NOMO-1 treated with DMSO at 0.1 percent for 48 hours (cell line): Measurements from ENCODE around the gene AP2M1.

Experiments used
- DNase-seq: peaks from one replicate; lab custom pipeline; 2025; ENCODE audit not compliant: unreplicated experiment; lab: John Stamatoyannopoulos, UW

AP2M1 gene

GRCh38 chr3:184178521-184179138, 4.0 kb downstream of the AP2M1 start:
- no peak for DNase-seq

DNA sequence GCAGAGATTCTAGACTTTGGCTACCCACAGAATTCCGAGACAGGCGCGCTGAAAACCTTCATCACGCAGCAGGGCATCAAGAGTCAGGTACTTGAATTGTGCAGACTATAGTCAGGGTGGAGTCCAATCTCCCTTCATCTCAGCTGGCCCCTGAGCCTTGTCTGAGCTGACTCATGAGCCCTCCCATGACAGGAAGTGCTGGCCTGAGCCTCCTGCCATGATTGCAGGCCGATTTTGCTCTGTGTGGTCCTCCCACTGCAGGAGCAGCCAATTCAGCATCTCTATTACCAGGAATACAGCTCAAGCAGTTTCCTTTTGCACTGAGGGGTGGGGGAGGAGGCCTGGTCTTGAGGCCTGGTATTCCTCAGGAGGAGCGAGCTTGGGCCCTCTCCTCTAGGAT, 5.5 kb downstream of the AP2M1 start:
- DNase-seq, result no peak

DNA sequence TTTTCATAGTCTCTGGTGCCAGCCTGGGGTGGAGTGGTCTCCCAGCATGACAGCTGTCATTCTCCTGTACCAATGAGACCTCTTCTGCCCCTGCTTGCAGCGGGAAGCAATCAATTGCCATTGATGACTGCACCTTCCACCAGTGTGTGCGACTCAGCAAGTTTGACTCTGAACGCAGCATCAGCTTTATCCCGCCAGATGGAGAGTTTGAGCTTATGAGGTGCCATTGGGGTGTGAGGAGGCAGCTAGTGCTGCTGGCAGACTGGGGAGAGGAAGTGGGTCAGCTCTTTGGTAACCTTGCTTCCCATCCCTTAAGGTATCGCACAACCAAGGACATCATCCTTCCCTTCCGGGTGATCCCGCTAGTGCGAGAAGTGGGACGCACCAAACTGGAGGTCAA, 6.9 kb downstream of the AP2M1 start:
- no peak for DNase-seq

GRCh38 chr3:184183679-184184078, 9.0 kb downstream of the AP2M1 start:
- DNase-seq, result no peak

GRCh38 chr3:184184546-184185230, 10.0 kb downstream of the AP2M1 start:
- DNase-seq, result no peak

- DNase-seq, result peak; percentile 100
These were observed 11.0 kb downstream of the AP2M1 start for GRCh38 chr3:184185461-184186183.

DNA sequence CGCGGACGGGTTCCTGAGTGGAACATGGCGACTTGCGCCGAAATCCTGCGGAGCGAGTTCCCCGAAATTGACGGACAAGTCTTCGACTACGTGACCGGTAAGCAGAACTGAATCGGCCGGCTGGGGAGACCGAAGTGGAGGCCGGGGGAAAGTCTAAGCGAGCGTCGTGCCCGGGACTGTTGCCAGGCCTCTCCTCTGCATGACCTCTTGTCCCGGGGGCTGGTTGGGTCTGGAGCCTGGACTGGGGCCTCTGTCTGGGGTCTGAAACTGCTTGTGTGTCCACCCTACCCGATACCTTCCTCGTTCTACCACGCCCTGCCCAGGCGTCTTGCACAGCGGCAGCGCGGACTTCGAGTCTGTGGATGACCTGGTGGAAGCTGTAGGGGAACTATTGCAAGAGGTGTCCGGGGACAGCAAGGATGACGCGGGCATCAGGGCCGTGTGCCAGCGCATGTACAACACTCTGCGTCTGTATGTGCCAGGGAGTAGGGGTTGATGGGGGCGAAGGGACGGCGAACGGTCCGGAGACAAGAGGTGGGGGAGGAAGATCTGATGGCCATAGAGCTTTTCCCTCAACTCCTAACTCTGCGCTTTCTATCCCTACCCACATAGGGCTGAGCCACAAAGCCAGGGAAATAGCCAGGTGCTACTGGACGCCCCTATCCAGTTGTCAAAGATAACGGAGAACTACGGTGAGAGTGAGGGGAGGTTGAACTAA, 11.7 kb downstream of the AP2M1 start, which contains the start of gene ABCF3:
TSS of gene ABCF3 (plus strand) at position 16 of the 718 bp plus-strand sequence. CDS start at position 25, 9 bp downstream.
- DNase-seq, result peak; percentile 72

DNA sequence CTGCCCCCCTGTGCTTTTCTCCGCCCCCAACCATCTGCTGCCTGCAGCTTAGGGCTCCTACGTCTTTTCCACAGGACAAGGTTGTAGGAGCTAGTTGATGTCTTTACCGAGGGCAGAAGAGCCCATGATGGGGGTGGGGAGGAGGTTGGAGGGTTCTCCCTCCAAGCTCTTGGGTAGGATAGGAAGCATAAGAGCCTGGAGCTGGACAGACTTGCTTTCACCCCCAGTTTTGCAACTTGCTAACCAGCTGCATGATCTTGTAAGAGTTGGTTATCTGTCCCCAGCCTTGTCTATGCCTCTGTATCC, 12.2 kb downstream of the AP2M1 start:
- no peak for DNase-seq

DNA sequence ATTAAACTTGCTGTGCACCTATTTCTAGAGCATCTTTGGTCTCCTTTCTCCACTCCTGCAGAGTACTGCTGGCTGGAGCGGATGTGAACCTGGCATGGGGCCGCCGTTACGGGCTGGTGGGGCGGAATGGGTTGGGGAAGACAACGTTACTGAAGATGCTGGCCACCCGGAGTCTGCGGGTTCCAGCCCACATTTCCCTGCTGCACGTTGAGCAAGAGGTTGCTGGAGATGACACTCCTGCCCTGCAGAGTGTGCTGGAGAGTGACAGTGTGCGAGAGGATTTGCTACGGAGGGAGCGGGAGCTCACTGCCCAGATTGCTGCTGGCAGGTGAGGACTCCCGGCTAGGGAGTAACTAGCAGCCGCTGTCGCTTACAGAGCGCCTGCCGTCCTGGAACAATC, 13.4 kb downstream of the AP2M1 start:
- DNase-seq, result no peak

DNA sequence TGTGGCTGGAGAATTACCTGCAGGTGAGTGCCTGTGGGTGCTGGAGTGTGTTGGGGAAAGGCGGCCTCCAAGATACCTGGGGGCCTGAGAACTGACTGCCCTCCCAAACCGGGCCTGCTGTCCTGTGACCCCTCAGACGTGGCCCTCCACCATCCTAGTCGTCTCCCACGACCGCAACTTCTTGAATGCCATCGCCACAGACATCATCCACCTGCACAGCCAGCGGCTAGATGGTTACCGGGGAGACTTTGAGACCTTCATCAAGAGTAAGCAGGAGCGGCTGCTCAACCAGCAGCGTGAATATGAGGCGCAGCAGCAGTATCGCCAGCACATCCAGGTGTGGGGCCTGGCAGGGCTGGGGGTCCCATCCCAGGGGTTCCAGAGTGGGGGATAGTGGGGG, 14.8 kb downstream of the AP2M1 start:
- no peak for DNase-seq

GRCh38 chr3:184192889-184193288, 18.2 kb downstream of the AP2M1 start:
- no peak for DNase-seq

DNA sequence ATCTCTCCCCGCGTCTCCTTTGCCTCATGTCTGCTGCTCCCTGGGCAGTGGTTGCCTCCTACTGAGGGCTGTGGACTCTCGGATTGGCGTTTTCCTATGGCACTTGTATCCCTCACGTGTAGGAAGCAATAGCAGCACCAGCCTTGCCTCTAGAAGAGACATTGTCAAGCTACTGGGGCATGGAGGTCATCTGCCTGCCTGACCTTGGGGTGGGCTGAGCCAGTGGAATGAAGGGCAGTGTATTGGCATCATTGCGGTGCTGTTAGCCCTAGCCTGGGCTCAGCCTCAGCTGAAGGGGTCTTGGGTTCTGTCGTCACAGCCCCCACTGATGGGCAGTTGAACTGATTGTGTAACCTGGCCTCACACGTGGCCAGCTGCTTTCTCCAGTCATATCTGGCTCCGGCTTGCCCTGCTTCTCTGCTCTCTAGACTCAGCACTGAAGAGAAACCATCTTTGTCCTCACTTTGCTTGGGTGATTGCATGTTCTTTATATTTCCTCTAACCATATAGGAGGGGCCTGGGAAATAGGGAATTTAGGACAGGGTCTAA, 19.4 kb downstream of the AP2M1 start:
- no peak for DNase-seq

DNA sequence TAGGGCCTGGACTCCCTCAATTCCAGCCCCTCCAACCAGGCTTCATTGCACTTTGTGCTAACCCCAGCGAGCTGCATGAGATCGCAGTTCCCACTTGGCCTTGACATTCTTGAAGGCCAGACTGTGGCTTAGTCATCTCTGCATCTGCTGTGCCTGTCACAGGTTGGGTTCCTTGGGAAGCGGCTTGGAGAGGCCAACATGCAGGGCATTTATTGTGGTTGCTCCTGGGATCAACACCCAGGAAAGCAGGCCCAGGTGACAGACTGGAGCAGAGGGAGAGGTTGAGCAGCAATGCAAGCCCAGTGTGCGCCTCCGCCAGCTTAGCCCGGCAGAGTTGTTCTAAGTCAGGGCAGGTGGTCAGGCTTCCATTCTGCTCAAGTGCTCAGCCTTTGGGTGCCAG, 21.9 kb downstream of the AP2M1 start:
- DNase-seq, result no peak

- DNase-seq, result no peak
These were observed 23.9 kb downstream of the AP2M1 start for GRCh38 chr3:184198509-184198908.

GRCh38 chr3:184200825-184201224, 26.2 kb downstream of the AP2M1 start:
- DNase-seq, result no peak

GRCh38 chr3:184203526-184203925, 28.9 kb downstream of the AP2M1 start:
- DNase-seq, result no peak

- DNase-seq, result no peak
These were observed 34.7 kb downstream of the AP2M1 start for GRCh38 chr3:184209146-184209923.

DNA sequence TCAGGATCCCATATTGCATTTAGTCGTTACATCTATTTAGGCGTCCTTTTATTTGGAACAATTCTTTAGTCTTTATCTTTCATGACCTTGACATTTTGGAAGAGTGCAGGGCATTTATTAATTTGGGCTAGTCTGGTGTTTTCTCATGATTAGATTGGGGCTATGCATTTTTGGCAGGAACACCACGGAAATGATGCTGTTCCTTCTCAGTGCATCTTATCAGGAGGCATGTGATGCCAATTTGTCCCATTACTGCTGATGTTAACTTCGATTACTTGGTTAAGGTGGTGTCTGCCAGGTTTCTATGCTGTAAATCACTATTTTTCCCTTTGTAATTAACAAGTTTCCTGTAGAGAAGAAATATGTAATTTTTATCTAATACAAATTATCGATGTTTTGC, 36.6 kb downstream of the AP2M1 start:
- no peak for DNase-seq

DNA sequence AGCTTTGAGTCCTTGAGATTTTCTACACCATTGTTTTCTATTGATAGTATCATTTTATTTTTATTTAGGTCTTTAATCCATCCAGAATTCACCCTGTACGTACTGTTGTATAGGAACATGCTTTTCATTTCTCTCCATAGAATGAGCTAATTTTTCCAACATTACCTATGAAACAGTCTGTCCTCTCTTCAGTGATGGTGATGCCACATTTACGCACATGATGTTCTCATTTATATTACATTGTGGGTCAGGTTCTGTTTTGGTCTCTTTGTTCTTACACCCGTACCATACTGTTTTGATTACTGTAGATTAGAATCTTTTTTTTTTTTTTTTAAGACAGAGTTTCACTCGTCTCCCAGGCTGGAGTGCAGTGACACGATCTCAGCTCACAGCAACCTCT, 37.1 kb downstream of the AP2M1 start:
- no peak for DNase-seq

GRCh38 chr3:184218814-184219213, 44.2 kb downstream of the AP2M1 start:
- no peak for DNase-seq

DNA sequence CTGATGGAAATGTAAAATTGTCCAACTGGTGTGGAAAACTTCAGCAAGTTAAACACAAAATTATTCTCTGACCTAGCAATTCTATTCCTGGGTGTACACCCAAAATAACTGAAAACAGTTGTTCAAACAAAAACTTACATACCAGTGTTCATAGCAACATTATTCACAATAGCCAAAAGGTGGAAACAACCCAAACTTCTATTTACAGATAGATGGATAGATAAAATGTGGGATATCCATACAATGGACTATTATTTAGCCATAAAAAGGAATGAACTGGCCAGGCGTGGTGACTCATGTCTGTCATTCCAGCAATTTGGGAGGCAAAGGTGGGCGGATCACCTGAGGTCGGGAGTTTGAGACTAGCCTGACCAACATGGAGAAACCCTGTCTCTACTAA, 47.9 kb downstream of the AP2M1 start:
- DNase-seq, result no peak
